Endodermal cell (in vitro differentiated cells): Measurements from ENCODE around the gene PYGB. TPM values are rescaled to one million over a fixed set of nuclear protein-coding genes. Genes with fewer than 3 reads are reported as not detected.

Source experiments
- DNase-seq: peaks from one replicate; pipeline ENCODE4 v3.0.0-alpha.2; 2017
- H3K27ac ChIP-seq: 2 replicates; pipeline ENCODE4 v1.5.1; 2013; ENCODE audit warnings: mild to moderate bottlenecking, low read depth, low read length, moderate library complexity
- H3K27me3 ChIP-seq: 2 replicates; pipeline ENCODE4 v1.6.1; 2013; ENCODE audit warnings: mild to moderate bottlenecking, low read length, moderate library complexity; ENCODE audit not compliant: insufficient read depth, control insufficient read depth, poor library complexity, severe bottlenecking
- H3K36me3 ChIP-seq: 2 replicates; pipeline ENCODE4 v1.7.0; 2013; ENCODE audit warnings: mild to moderate bottlenecking, low read length, moderate library complexity; ENCODE audit not compliant: control insufficient read depth, insufficient read depth
- H3K4me1 ChIP-seq: one replicate; pipeline ENCODE4 v1.7.0; 2013; ENCODE audit warnings: low read length; ENCODE audit not compliant: control insufficient read depth, insufficient read depth
- H3K4me3 ChIP-seq: 2 replicates; pipeline ENCODE4 v1.5.1; 2013; ENCODE audit warnings: mild to moderate bottlenecking, low read length, moderate library complexity
- H3K9ac ChIP-seq: 2 replicates; pipeline ENCODE4 v1.6.1; 2013; ENCODE audit warnings: mild to moderate bottlenecking, low read length, moderate library complexity; ENCODE audit not compliant: poor library complexity, severe bottlenecking; ENCODE audit errors: extremely low read depth
- H3K9me3 ChIP-seq: 2 replicates; pipeline ENCODE4 v1.6.1; 2013; ENCODE audit warnings: mild to moderate bottlenecking, low read length, moderate library complexity; ENCODE audit not compliant: control insufficient read depth
- H3K27ac Mint-ChIP-seq: 2 replicates; pipeline ENCODE4 v1.8.0; 2020; ENCODE audit warnings: mixed read lengths
- H3K27me3 Mint-ChIP-seq: 2 replicates; pipeline ENCODE4 v1.8.0; 2021; ENCODE audit warnings: mild to moderate bottlenecking, mixed read lengths; ENCODE audit not compliant: insufficient read depth
- H3K36me3 Mint-ChIP-seq: 2 replicates; pipeline ENCODE4 v1.8.0; 2020; ENCODE audit warnings: low read depth, mixed read lengths
- H3K4me1 Mint-ChIP-seq: 2 replicates; pipeline ENCODE4 v1.8.0; 2020; ENCODE audit warnings: mixed read lengths
- H3K4me3 Mint-ChIP-seq: 2 replicates; pipeline ENCODE4 v1.8.0; 2020; ENCODE audit warnings: mild to moderate bottlenecking, moderate library complexity, mixed read lengths
- H3K9me3 Mint-ChIP-seq: 2 replicates; pipeline ENCODE4 v1.8.0; 2020; ENCODE audit warnings: mild to moderate bottlenecking, mixed read lengths
- WGBS, 2 experiments: methylation state at CpG; one replicate each; pipeline versions ENCODE4 v1.1.5 to v1.1.7; 2013; ENCODE audit warnings: missing lambda C conversion rate in 2 of 2, mixed read lengths in 1 of 2; ENCODE audit not compliant: insufficient coverage in 1 of 2, insufficient read length in 1 of 2; 5-methylcytosine and 5-hydroxymethylcytosine counted together
- total RNA-seq, 2 donors: library from RNA; stranded (reverse); fragmentation: NEBNext Ultra II Directional in 1 of 2; extraction: Animal tissue kit (Norgen Biotek cat#: 25700) in 1 of 2; gene quantifications; 2 replicates in 1 of 2; 3 replicates in 1 of 2; pipeline ENCODE4 v1.2.1, GENCODE V29; 2021
- TF ChIP-seq, protein P1 (sequence below): fragments of 200-600 bp; sonication (generic); conservative IDR thresholded peaks from 2 replicates; pipeline ENCODE4 v1.5.0; 2021; ENCODE audit warnings: antibody characterized with exemption, mild to moderate bottlenecking

The PYGB gene
- total RNA-seq, 2 donors from 2014 or later: 59.3 to 66.8 TPM

DNA sequence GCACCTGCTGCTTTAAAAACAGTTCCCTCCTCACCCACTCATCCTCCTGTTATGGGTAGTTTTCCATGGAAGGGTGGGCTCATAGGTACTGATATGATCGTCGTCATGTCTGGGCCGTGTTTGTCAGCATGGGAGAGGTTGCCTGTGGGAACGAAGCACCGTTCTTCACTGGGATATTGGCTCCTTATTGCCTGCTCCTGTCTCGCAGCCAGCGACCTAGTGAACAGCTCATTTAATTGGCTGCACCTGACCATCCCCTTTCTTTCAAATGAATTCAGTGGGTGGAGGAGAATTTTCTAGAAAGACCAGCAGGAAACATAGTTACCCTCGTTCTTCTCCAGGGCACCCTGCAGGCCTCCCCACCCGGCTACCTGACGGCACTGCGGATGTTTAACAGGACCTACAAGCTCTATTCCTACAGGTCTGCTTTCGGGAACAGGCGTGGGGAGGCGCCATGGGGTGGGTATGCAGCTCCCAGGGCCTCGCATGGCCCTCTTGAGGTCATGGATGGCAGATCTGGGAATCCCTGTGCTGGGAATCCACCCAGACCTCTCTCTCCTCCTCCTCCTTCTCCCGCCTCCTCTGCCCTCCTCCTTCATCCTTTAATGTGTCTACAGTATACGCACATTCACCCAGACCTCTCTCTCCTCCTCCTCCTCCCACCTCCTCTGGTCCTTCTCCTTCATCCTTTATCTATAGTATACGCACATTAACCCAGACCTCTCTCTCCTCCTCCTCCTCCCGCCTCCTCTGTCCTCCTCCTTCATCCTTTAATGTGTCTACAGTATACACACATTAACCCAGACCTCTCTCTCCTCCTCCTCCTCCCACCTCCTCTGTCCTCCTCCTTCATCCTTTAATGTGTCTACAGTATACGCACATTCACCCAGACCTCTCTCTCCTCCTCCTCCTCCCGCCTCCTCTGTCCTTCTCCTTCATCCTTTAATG is 30.4 kb upstream of the PYGB start:
- H3K4me1 Mint-ChIP-seq: peaks cover 6% of the 10 kb centered on the region
- TF ChIP-seq, protein P1, sequence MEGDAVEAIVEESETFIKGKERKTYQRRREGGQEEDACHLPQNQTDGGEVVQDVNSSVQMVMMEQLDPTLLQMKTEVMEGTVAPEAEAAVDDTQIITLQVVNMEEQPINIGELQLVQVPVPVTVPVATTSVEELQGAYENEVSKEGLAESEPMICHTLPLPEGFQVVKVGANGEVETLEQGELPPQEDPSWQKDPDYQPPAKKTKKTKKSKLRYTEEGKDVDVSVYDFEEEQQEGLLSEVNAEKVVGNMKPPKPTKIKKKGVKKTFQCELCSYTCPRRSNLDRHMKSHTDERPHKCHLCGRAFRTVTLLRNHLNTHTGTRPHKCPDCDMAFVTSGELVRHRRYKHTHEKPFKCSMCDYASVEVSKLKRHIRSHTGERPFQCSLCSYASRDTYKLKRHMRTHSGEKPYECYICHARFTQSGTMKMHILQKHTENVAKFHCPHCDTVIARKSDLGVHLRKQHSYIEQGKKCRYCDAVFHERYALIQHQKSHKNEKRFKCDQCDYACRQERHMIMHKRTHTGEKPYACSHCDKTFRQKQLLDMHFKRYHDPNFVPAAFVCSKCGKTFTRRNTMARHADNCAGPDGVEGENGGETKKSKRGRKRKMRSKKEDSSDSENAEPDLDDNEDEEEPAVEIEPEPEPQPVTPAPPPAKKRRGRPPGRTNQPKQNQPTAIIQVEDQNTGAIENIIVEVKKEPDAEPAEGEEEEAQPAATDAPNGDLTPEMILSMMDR: no peak

DNA sequence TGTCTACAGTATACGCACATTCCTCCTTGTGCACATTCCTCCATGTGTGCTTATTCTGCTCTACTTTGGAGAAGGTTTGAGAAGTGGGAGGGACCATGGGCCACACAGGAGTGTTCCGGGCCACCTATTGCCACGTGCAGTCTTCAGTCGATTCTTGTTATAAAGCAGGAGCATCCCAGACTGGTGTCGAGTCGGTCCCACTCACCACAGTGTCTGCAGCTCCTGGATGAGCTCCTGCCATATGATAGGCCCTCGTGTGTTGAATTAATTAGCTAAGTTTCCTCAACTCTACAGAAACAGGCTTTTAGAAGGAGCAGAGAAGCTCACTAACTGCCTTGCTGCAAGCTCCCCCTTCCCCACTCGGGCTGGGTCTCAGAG is 29.8 kb upstream of the PYGB start:
- peaks cover 63% of the 10 kb centered on the region for H3K36me3 ChIP-seq
- H3K4me1 ChIP-seq: peaks cover 4% of the 10 kb centered on the region
- 96 to 100% methylated on average over 6 to 8 of the region's 8 CpGs for WGBS, 2 experiments
- TF ChIP-seq, protein P1: no peak
- H3K9me3 Mint-ChIP-seq: no peaks in the 10 kb centered on the region
- H3K36me3 Mint-ChIP-seq: peaks cover 45% of the 10 kb centered on the region
- peaks cover 13% of the 10 kb centered on the region for H3K4me1 Mint-ChIP-seq
- H3K9me3 ChIP-seq: no peaks in the 10 kb centered on the region
- H3K4me3 ChIP-seq: no peak overlapping the region
- H3K27me3 ChIP-seq: no peaks in the 10 kb centered on the region
- no peak for DNase-seq
- no peak overlapping the region for H3K9ac ChIP-seq
- H3K27me3 Mint-ChIP-seq: no peaks in the 10 kb centered on the region
- no peak overlapping the region for H3K27ac Mint-ChIP-seq
- H3K4me3 Mint-ChIP-seq: no peak overlapping the region
- no peak overlapping the region for H3K27ac ChIP-seq

More for the DNA sequence above, 30.4 kb upstream of the PYGB start:
- Mint-ChIP-seq H3K27ac (peak overlapping the region; percentile 13), H3K36me3 (peaks cover 47% of the 10 kb centered on the region), H3K4me3 (no peak overlapping the region), H3K9me3 (no peaks in the 10 kb centered on the region), H3K27me3 (no peaks in the 10 kb centered on the region)
- Histone ChIP-seq H3K4me1 (peaks cover 1% of the 10 kb centered on the region), H3K4me3 (no peak overlapping the region), H3K27me3 (no peaks in the 10 kb centered on the region), H3K9ac (no peak overlapping the region), H3K27ac (no peak overlapping the region), H3K9me3 (no peaks in the 10 kb centered on the region), H3K36me3 (peaks cover 66% of the 10 kb centered on the region)
- 93% methylated on average over 15 to 21 of the region's 21 CpGs for WGBS, 2 experiments
- DNase-seq: no peak

DNA sequence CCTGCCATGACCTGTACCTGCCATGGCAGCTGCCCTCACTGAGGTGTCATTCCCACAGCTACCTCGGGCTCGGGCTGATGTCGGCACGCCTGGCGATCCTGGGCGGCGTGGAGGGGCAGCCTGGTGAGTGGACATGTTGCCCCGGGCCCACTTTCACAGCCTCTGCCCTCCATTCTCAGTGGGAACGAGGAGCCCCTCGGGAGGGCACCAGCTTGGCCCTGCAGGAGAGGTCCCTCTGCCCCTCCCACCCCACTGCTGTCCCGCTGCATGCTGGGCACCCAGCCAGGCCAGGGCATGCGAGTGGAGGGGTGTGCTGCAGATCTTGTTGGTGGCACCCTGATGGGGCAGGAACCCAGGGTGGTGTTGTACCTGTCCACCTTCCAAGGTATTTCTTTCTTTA is 29.4 kb upstream of the PYGB start:
- H3K27me3 ChIP-seq: no peaks in the 10 kb centered on the region
- peaks cover 59% of the 10 kb centered on the region for H3K36me3 ChIP-seq
- Mint-ChIP-seq H3K9me3 (no peaks in the 10 kb centered on the region), H3K4me3 (no peak overlapping the region), H3K27ac (no peak overlapping the region), H3K36me3 (peaks cover 41% of the 10 kb centered on the region), H3K4me1 (peaks cover 17% of the 10 kb centered on the region), H3K27me3 (no peaks in the 10 kb centered on the region)
- no peak overlapping the region for H3K9ac ChIP-seq
- 92 to 96% methylated on average over 9 to 12 of the region's 12 CpGs for WGBS, 2 experiments
- DNase-seq: no peak
- no peak overlapping the region for H3K4me3 ChIP-seq
- H3K4me1 ChIP-seq: peaks cover 8% of the 10 kb centered on the region
- no peak overlapping the region for H3K27ac ChIP-seq
- no peaks in the 10 kb centered on the region for H3K9me3 ChIP-seq
- TF ChIP-seq, protein P1: no peak
